ENCODE measurements around the gene OPN4.

- TF ChIP-seq, protein P1, sequence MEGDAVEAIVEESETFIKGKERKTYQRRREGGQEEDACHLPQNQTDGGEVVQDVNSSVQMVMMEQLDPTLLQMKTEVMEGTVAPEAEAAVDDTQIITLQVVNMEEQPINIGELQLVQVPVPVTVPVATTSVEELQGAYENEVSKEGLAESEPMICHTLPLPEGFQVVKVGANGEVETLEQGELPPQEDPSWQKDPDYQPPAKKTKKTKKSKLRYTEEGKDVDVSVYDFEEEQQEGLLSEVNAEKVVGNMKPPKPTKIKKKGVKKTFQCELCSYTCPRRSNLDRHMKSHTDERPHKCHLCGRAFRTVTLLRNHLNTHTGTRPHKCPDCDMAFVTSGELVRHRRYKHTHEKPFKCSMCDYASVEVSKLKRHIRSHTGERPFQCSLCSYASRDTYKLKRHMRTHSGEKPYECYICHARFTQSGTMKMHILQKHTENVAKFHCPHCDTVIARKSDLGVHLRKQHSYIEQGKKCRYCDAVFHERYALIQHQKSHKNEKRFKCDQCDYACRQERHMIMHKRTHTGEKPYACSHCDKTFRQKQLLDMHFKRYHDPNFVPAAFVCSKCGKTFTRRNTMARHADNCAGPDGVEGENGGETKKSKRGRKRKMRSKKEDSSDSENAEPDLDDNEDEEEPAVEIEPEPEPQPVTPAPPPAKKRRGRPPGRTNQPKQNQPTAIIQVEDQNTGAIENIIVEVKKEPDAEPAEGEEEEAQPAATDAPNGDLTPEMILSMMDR (IDR thresholded peaks at IDR 0.05), result no peak
- TF ChIP-seq POLR2A (IDR thresholded peaks at IDR 0.05), result no peak
Observed at GRCh38 chr10:86653987-86654386, 360 bp upstream of the OPN4 start.

Measured in body of pancreas (tissue), 4 donors.